GM21737 (cell line): ENCODE results near the gene IL23R.
A peak's percentile ranks its signal among the peaks of the same experiment; 100 is the strongest.
"Not testable (repeated sequence)": the region's sequence is repeated elsewhere in the genome, so short reads cannot be mapped to it uniquely, and the experiment has no call there.

Experiments used
- ATAC-seq: cut with Tn5 transposase; IDR thresholded peaks from one replicate; pipeline ENCODE4 v1.9.1; 2021; ENCODE audit warnings: mild to moderate bottlenecking, moderate library complexity; ENCODE audit not compliant: unreplicated experiment

Gene IL23R

DNA sequence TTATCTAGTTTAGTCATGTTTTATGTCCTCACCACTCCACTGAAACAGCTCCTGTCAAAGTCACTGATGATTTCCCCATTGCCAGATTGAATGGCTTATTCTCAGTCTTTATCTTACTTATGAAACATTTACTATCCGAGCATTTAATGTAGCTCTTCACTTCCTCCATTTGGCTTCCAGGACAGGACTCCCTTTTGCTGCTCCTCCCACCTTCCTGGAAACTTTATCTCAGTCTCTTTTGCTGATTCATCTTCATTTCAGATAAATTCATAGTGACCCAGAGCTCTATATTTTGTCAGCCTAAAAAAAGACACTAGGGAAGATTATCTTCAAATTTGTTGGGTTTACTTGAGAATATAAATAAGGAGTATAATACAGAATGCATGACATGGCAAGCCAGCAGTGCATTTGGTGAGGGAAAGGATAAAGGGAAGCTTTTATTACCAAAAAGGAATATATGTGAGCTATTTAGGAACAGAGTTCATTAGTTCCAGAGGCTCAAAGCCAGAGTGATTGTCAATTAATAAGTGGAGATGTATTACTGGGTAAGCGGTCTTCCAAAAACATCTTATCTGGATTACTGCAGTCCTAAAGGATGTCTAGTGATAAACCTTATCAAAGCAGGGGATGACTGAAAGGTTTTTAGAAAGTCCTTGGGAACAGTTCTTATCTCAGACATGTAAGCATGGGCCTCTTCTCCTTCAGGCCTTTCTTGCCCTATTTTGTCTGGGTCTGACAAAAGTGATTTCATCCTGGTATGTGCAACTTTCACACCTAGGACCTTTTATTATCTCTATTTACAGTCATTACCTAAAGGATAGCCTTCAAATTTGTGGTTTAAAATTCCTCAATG lies 25.6 kb downstream of the IL23R start:
- ATAC-seq = no peak

DNA sequence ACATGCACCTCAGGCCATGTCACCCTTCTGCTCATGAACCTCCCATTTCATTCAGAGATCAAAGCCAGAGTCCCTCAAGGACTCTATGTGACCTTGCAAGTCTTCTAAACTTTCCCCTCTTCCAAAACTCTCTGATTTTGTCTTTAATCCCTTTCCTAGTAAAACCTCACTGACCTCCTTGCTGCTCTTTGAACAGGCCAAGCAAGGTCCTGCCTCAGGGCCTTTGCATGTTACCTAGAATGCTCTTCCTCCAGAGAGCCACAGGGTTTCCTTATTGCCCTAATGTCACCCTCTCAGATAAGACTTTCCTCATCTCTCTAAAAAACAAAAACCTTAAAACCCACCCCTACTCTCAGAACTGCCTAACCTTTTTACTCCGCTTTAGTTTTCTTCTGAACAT lies 26.6 kb downstream of the IL23R start:
- ATAC-seq = no peak

DNA sequence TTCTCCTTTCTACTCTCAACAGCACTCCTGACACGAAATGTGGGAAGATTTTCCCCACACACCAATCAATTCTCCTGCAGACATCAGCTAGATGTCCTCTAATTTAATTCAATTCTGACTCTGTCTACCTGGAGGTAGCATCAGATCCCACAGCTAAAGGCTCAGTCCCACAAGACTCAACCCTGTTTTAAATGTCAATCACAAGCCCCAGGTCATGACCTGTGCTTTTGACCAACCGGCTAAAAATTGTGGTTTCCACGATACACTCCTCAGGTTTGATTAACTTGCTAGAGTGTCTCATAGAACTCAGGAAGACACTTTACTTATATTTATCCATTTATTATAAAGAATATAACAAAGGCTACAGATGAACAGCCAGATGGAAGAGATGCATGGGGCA lies 27.4 kb downstream of the IL23R start:
- no peak for ATAC-seq

DNA sequence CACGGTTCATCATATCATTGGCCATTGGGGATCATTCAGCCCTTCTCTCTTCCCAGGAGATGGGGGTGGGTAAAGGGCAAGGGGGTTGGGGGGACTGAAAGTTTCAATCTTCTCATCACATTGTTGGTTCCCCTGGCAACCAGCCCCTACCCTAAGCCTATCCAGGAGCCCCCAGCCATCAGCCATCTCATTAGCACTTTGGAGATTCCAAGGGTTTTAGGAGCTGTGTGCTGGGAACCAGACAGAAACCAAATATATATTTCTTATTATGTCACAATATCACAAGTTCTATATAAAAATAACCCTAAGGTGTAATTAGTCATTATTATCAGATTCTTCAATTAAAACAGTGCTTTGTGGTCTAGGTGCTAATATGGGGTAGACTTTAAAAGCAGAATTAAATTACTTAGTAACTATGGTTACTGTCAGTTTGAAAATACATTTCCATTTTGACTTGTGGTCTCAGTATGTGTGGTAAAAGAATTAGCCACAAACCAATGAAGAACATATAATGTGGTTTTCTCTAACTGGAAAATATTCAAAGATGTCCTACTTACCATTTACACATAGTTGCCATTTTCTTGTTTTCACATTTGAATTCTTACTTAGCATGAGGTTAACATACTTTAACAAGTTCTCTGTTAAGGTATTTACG lies 28.1 kb downstream of the IL23R start:
- peak; percentile 54 for ATAC-seq

DNA sequence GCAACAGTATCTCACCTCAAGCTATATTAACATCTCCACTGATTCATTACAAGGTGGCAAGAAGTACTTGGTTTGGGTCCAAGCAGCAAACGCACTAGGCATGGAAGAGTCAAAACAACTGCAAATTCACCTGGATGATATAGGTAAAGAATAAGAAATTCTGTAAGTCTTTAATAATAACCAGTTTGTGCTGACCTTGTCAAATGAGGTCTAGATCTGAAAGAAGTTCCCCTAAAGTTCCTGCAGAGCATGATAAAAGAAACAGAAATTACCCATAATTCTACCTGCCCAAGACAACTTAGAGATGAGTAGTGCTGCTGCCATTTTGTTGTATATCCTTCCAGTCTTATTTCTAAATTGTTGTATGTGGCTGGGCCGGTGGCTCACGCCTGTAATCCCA lies 34.5 kb downstream of the IL23R start:
- ATAC-seq = no peak

DNA sequence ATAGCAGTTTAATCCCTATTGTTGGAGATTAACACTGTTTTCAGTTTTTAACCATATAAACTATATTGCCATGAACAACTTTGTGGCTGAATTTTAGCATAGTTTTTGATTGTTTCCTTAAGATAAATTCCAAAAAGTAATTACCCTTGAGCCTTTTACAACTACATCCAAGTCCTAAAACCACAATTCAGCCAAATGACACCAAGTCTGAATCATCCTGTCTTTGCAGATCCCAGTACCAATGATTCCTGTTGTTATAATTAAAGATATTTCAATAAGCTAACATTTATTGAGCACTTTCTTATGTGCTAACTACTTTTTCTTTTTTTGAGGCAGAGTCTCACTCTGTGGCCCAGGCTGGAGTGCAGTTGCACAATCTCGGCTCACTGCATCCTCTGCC lies 35.6 kb downstream of the IL23R start:
- ATAC-seq = no peak

DNA sequence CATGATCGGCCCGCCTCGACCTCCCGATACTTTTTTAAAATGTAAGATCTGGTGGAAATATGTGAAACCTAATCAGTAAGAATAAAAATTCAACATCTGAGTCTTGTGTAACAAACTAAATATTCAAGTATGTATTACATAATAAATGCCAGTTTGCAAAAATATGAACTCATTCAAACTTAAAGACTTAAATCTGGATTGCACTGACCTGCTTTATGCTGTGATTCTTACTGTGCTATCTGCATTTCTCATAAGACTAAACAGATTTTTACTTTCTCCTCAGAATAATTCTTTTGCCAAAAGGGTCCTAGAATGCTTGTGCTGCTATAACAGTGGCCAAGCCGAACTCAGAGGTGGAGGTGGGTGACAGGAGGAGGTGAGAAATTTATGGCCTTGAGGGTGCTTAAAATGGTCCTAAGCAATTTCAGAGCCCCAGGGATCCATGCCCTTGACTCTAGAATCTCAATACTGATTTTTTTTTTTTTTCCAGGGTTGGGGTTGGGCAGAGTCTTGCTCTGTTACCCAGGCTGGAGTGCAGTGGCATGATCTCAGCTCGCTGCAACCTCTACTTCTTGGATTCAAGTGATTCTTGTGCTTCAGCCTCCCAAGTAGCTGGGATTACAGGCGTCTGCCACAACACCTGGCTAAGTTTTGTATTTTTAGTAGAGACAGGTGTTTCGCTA lies 38.2 kb downstream of the IL23R start:
- no peak for ATAC-seq

DNA sequence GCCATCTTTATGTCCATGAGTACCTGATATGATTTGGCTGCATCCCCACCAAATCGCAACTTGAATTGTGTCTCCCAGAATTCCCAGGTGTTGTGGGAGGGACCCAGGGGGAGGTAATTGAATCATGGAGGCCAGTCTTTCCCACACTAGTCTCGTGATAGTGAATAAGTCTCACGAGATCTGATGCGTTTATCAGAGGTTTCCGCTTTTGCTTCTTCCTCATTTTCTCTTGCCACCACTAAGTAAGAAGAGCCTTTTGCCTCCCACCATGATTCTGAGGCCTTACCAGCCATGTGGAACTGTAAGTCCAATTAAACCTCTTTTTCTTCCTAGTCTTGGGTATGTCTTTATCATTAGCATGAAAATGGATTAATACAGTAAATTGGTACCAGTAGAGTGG lies 41.1 kb downstream of the IL23R start:
- ATAC-seq = not testable (repeated sequence)

DNA sequence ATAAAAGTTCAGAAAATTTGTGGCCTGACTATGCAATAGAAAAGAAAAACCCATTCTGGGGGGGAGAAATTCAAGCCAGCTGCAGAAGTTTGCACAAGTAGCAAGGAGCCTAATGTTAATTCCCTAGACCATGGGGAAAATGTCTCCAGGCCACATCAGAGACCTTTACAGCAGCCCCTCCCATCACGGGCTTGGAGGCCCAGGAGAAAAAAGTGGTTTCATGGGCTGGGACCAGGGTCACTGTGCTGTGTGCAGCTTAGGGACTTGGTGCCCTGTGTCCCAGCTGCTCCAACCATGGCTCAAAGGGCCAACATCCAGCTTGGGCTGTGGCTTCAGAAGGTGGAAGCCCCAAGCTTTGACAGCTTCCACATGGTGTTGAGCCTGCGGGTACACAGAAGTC lies 42.0 kb downstream of the IL23R start:
- no peak for ATAC-seq

DNA sequence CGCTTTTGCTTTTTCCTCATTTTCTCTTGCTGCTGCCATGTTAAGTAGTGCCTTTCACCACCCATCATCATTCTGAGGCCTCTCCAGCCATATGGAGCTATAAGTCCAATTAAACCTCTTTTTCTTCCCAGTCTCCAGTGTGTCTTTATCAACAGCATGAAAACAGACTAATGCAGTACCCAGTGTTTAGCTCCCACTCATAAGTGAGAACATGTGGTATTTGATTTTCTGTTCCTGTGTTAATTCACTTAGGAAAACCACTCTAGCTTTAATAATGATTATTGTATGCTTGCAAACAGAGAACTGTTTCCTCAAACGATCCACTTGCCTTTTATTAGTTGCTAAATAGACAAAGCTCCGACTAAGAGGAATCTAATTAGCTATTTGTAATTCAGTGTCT lies 43.3 kb downstream of the IL23R start:
- no peak for ATAC-seq

DNA sequence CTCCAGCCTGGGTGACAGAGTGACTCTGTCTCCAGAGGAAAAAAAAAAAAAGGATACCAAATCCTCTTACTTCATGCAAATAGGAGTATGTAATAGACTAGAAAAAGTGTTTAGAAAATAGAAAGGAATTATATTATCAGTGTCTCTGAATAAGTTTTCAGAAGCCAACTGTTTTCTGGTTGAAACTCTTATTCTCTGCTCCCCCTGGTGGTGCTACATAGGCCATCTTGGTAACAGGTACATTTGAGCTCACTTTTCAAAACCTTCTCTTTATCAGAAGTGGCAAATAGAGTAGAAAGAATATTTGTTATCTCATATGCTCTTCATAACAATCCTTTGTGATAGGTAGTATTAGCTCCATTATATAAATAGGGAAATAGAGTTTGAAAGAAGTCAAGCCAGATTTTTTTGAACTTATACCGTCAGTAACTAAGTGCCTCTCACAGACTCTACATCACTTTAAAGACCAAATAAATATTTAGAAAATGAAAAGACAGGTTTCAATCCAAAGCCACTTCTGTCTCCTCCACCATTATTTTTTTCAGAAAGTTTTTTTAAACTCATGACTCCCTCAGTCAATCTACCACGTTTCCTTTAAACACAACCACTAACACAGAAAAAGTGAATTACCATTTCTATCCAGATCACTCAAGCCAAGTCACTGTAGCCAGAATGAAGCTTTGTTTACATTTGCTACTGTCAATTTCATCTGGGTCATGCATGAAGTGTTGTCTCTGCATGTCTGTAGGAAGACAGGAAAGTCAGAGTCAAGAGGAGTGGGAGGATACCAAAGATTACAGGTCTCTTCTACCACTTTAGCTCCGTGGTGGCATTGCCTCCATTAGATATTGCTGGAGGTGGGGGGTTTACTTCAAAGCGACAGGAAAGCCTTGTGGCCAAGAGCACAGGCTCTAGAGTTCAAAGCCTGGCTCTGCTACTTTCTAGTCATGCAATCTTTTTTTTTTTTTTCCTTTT lies 45.6 kb downstream of the IL23R start:
- no peak for ATAC-seq

DNA sequence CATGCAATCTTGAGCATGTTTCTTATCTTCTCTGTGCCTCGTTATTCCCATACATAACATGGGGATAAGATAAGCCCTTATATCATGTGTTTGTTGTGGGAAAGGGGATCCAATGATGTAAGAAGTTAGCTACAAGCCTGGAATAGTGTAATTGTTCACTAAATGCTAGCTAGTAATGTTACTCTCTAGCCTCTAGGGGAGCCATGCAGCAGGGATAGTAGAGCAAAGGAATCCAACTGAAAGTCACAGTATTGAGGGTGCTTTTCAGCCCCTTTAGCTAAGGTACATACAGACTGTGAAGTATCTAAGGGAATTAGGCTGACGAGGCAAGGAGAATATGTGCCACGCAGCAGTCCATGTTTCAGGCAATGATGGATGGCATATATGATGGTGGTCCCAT lies 46.9 kb downstream of the IL23R start:
- no peak for ATAC-seq

DNA sequence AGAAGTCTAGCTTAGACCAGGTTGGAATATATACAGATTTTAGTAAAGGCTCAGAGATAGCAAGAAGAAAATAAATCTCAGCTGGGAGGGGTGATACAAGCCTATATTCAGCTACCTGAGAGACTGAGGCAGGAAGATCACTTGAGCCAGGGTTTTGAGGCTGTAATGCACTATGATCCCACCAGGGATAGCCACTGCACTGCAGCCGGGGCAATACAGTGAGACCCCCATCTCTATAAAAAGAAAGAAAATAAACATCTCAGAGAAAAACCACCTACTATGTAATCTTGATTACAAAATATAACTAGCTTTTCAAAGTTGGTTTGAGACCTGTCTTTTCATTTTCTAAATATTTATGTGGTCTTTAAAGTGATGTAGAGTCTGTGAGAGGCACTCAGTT lies 47.7 kb downstream of the IL23R start:
- ATAC-seq = no peak

DNA sequence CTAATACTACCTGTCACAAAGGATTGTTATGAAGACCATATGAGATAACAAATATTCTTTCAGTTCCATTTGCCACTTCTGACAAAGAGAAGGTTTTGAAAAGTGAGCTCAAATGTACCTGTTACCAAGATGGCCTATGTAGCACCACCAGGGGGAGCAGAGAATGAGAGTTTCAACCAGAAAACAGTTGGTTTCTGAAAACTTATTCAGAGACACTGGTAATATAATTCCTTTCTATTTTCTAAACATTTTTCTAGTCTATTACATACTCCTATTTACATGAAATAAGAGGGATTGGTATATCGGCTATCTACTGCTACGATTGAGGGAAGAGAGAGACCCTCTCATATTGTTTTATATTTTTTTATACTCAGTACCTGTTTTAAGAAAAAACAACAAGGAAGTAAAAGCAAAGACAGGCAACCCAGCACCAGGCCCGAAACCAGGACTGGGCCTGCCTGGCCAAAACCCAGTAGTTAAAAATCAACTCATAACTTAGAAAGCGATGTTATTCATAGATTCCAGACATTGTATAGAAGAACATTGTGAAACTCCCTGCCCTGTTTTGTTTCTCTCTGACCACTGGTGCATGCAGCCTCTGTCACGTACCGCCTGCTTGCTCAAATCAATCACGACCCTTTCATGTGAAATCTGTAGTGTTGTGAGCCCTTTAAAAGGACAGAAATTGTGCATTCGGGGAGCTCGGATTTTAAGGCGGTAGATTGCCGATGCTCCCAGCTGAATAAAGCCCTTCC lies 48.3 kb downstream of the IL23R start:
- peak; percentile 77 for ATAC-seq

DNA sequence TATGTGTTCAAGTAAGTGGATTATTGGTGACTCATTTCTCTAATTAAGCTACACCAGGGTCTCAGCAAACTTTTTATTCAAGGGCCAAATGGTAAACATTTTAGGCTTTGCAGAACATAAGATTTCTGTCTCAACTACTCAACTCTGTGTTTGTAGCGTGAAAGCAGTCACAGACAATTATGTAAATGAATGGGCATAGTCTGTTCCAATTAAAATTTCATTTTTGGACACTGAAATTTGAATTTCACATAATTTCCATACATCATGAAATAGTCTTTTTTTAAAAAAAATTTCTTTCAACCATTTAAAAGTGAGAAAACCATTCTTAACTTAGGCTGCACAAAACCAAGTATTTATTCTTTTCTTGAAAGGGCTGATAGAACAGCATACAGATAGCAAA lies 50.1 kb downstream of the IL23R start:
- ATAC-seq = no peak

DNA sequence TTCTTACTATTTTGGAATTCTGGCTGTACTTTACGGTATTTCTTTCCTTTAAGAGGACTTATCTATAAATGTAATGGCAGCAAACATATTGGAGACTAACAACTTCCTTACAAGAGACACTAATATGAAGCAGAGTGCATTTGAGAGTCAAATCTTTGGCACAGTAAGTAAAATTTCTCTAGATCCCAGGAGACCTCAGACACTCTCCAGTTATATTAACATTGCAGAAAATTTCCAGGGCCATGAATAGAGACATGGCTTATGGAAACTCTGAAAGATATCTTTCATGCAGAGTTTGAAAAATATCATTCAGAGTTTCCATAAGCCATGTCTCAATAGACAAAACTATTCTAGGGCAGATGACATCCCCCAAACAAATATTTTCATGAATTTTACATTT lies 51.2 kb downstream of the IL23R start:
- no peak for ATAC-seq

DNA sequence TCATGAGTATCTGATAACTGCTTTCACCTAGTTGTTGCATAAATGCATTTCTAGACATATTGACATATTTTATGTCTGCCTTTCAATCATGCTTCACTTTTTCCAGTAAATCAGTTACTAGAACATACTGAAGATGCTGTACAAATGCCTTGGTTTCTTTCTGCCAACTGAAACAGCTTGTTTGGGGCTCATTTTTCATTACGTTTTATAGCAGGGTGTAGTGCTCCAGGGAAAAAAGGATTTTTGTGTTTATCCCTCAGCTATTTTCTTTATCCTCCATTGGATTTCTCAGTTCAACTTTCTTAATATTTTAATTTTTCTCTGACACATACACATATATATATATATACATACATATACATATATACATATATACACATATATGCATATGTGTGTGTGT lies 51.7 kb downstream of the IL23R start:
- ATAC-seq = no peak

DNA sequence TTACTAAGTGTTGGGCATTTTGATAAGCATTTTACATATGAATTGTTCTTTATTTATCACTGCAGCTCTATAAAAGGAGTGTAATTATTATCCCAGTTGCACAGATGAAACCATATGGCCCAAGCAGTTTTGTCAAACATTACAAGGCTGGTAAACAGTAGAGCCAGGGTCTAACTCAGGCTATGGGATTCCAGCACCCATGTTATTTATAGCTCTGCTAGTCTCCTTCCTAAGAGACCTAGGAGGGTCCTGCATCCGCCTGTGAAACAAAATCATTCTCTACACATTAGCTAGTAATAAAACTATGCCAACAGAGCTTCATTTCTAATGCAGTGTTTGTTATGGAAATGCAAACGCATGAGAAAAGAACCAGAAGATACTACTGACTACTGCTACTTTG lies 58.6 kb downstream of the IL23R start:
- no peak for ATAC-seq

DNA sequence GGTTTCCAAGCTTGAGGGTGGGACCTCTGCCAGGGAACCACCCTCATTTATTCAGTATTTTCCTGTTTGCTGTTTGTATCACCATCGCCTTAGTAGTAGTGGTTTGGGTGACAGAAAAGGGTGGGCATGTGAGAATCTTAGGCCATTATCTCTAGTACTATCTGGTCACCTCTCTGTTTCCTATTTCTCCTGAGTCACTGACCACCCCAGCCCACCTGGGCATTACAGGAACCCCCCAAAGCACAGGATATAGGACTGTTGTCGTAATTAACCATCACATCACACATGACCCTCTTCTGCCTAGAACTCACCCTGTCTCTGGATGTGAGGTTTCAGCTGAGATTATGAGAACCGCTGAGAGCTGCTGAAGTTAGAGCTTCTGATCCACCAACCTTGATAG lies 60.4 kb downstream of the IL23R start:
- no peak for ATAC-seq

DNA sequence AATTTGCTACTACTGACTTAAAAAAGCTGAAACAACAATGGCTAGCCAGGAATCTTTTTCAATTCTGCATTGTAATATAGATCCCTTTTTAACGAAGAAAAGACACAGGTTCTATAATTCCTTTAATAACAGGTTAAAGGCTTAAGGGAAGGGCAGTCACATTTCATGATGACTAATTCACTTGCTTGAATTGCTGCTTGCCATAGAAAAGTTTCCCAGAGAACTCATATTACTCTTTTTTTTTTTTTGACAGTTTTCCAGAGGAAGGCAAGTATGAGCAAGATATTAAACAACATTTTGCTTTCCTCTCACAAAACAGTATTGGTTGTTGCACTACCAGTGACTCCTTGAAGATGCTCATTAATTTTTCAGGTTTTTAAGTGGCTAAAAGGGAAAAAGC lies 60.9 kb downstream of the IL23R start:
- ATAC-seq = no peak
